ENCODE data around the gene CELSR1. TPM values are rescaled to one million over a fixed set of nuclear protein-coding genes. Genes with fewer than 3 reads are reported as not detected.

Gene CELSR1
- total and polyA plus RNA-seq, 2 donors (not counting 1 experiment from before 2014, with no cell fraction given) = 30.2 to 34.8 TPM

GRCh38 chr22:46512039-46512370 is 25.4 kb downstream of the CELSR1 start:
- CTCF ChIA-PET = interaction anchor here (1.9 kb wide), 1 partner anchor 144 kb away, joined by 3 read pairs; no protein-coding TSS in a partner anchor
- Histone ChIP-seq H3K36me3 (replicated peaks in 1 of 2; ENCODE audit: control extremely low read depth in 1 of 2, control insufficient read depth in 1 of 2, extremely low read depth in 1 of 2, insufficient read depth in 2 of 2, low read length in 1 of 2) (no peaks in the 10 kb centered on the region), H3K9me3 (ENCODE audit: control extremely low read depth in 1 of 3, control insufficient read depth in 2 of 3, insufficient read depth in 1 of 3, low read length in 2 of 3) (no peaks in the 10 kb centered on the region), H3K9ac (ENCODE audit: low read length) (no peak overlapping the region), H3K4me2 (replicated peaks; ENCODE audit: low read depth, low read length, poor library complexity, severe bottlenecking) (no peak overlapping the region), H3K79me2 (ENCODE audit: control insufficient read depth, insufficient read depth, low read length) (no peaks in the 10 kb centered on the region), H3K27me3 (replicated peaks in 1 of 4; ENCODE audit: control extremely low read depth in 1 of 4, control insufficient read depth in 3 of 4, insufficient read depth in 4 of 4, low read length in 3 of 4) (peaks cover 0 to 15% (median 0%) of the 10 kb centered on the region in 4 experiments), H4K20me1 (ENCODE audit: control insufficient read depth, insufficient read depth, low read length, poor library complexity, severe bottlenecking) (no peaks in the 10 kb centered on the region), H3K4me1 (ENCODE audit: control insufficient read depth in 2 of 2, insufficient read depth in 2 of 2, low read length in 2 of 2) (peaks cover 0 to under 1% of the 10 kb centered on the region in 2 donors), H2AFZ (ENCODE audit: insufficient read depth, low read depth, low read length, poor library complexity, severe bottlenecking) (no peak overlapping the region), H3K4me3 (ENCODE audit: control extremely low read depth in 1 of 5, extremely low read depth in 1 of 5, insufficient read depth in 1 of 5, low read depth in 2 of 5, low read length in 4 of 5) (no peak overlapping the region), H3K27ac (ENCODE audit: low read length in 2 of 2) (no peak overlapping the region)
- Mint-ChIP-seq H3K4me1 (no peaks in the 10 kb centered on the region), H3K27ac (no peak overlapping the region), H3K4me3 (no peak overlapping the region), H3K9me3 (ENCODE audit: insufficient read depth) (no peaks in the 10 kb centered on the region), H3K27me3 (peaks cover 15% of the 10 kb centered on the region)
- DNase-seq (no peak), ATAC-seq (ENCODE audit: low read depth) (no peak)
- 84% methylated on average over 11 of the region's 11 CpGs for WGBS (ENCODE audit: insufficient coverage)
- intact Hi-C loops (cut with micrococcal nuclease) = no loop called here
- no peak for TF ChIP-seq CTCF (IDR thresholded peaks at IDR 0.05)
- TF ChIP-seq EZH2 (IDR thresholded peaks at IDR 0.05; ENCODE audit: borderline replicate concordance, insufficient read depth, low read depth, low read length, poor library complexity, severe bottlenecking) = no peak
- POLR2A ChIA-PET = no interaction called here

GRCh38 chr22:46511151-46512038 is 26.0 kb downstream of the CELSR1 start:
- Mint-ChIP-seq H3K9me3 (ENCODE audit: insufficient read depth) (no peaks in the 10 kb centered on the region), H3K27me3 (peaks cover 15% of the 10 kb centered on the region), H3K27ac (no peak overlapping the region), H3K4me3 (no peak overlapping the region), H3K4me1 (peaks cover 4% of the 10 kb centered on the region)
- Histone ChIP-seq H3K4me1 (ENCODE audit: control insufficient read depth in 2 of 2, insufficient read depth in 2 of 2, low read length in 2 of 2) (peaks cover 0 to 6% of the 10 kb centered on the region in 2 donors), H4K20me1 (ENCODE audit: control insufficient read depth, insufficient read depth, low read length, poor library complexity, severe bottlenecking) (no peaks in the 10 kb centered on the region), H3K4me3 (ENCODE audit: control extremely low read depth in 1 of 5, extremely low read depth in 1 of 5, insufficient read depth in 1 of 5, low read depth in 2 of 5, low read length in 4 of 5) (no peak overlapping the region), H3K9me3 (ENCODE audit: control extremely low read depth in 1 of 3, control insufficient read depth in 2 of 3, insufficient read depth in 1 of 3, low read length in 2 of 3) (no peaks in the 10 kb centered on the region), H3K36me3 (replicated peaks in 1 of 2; ENCODE audit: control extremely low read depth in 1 of 2, control insufficient read depth in 1 of 2, extremely low read depth in 1 of 2, insufficient read depth in 2 of 2, low read length in 1 of 2) (no peaks in the 10 kb centered on the region), H3K27ac (ENCODE audit: low read length in 2 of 2) (no peak overlapping the region), H2AFZ (ENCODE audit: insufficient read depth, low read depth, low read length, poor library complexity, severe bottlenecking) (no peak overlapping the region), H3K4me2 (replicated peaks; ENCODE audit: low read depth, low read length, poor library complexity, severe bottlenecking) (no peak overlapping the region), H3K9ac (ENCODE audit: low read length) (no peak overlapping the region), H3K27me3 (replicated peaks in 1 of 4; ENCODE audit: control extremely low read depth in 1 of 4, control insufficient read depth in 3 of 4, insufficient read depth in 4 of 4, low read length in 3 of 4) (peaks cover 0 to 15% (median 0%) of the 10 kb centered on the region in 4 experiments), H3K79me2 (ENCODE audit: control insufficient read depth, insufficient read depth, low read length) (no peaks in the 10 kb centered on the region)
- WGBS (ENCODE audit: insufficient coverage) = 84% methylated on average over 17 of the region's 20 CpGs
- ChIA-PET POLR2A (no interaction called here), CTCF (interaction anchor here (1.9 kb wide), 1 partner anchor 144 kb away, joined by 3 read pairs; no protein-coding TSS in a partner anchor)
- no peak for TF ChIP-seq CTCF (IDR thresholded peaks at IDR 0.05)
- TF ChIP-seq EZH2 (IDR thresholded peaks at IDR 0.05; ENCODE audit: borderline replicate concordance, insufficient read depth, low read depth, low read length, poor library complexity, severe bottlenecking) = no peak
- ATAC-seq (ENCODE audit: low read depth) = no peak
- intact Hi-C loops (cut with micrococcal nuclease) = no loop called here
- DNase-seq = no peak
